Measurements from ENCODE around the gene DNM3.

DNM3 gene

DNA sequence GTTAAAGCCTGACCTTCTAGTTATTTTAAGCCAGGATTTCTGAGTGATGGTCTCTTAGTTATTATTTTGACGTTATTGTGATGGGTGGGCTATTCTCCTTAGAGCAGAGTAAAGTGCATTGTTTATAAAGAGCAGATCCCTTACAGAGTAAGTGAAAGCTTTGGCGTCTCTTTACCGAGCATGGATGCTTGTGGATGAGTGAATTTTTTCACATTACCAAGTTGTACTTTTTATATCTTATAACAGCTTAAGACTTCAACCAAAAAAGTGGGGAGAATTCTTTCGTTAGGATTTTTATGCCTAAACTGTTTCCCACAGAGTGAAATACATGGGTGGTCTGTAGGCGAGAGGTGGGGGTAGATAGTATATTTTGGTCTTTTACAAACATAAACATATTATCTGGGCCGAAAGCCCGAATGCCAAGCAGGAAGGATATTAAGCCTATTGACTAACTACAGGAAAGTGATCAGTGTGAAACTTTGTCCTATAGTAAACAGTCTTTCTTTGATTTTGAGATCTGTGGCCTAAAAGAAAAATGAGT, 300.1 kb downstream of the DNM3 start:
- no peak for TF ChIP-seq EGR1 (IDR thresholded peaks at IDR 0.05)
- TF ChIP-seq, protein P1, sequence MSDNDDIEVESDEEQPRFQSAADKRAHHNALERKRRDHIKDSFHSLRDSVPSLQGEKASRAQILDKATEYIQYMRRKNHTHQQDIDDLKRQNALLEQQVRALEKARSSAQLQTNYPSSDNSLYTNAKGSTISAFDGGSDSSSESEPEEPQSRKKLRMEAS (IDR thresholded peaks at IDR 0.05) = no peak
- TF ChIP-seq TCF12 (IDR thresholded peaks at IDR 0.05; ENCODE audit: low read depth) = no peak
- TF ChIP-seq NFIC (IDR thresholded peaks at IDR 0.05) = no peak
- no peak for TF ChIP-seq REST (IDR thresholded peaks at IDR 0.05; ENCODE audit: low read depth)
- TF ChIP-seq YY1 (IDR thresholded peaks at IDR 0.05; ENCODE audit: low read depth) = no peak
- no peak for TF ChIP-seq ZBTB7A (IDR thresholded peaks at IDR 0.05; ENCODE audit: low read depth)
- TF ChIP-seq RAD21 (IDR thresholded peaks at IDR 0.05; ENCODE audit: low read depth) = no peak
- no peak for TF ChIP-seq CREB1 (IDR thresholded peaks at IDR 0.05; ENCODE audit: low read depth)
- TF ChIP-seq, protein P2, sequence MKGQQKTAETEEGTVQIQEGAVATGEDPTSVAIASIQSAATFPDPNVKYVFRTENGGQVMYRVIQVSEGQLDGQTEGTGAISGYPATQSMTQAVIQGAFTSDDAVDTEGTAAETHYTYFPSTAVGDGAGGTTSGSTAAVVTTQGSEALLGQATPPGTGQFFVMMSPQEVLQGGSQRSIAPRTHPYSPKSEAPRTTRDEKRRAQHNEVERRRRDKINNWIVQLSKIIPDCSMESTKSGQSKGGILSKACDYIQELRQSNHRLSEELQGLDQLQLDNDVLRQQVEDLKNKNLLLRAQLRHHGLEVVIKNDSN (IDR thresholded peaks at IDR 0.05) = no peak

- no peak for TF ChIP-seq EGR1 (IDR thresholded peaks at IDR 0.05)
- TF ChIP-seq EP300 (IDR thresholded peaks at IDR 0.05; ENCODE audit: borderline replicate concordance) = no peak
- TF ChIP-seq, protein P1 (IDR thresholded peaks at IDR 0.05) = no peak
- TF ChIP-seq ZBTB7A (IDR thresholded peaks at IDR 0.05; ENCODE audit: low read depth) = no peak
- TF ChIP-seq TAF1 (IDR thresholded peaks at IDR 0.05; ENCODE audit: low read depth) = no peak
- TF ChIP-seq NFIC (IDR thresholded peaks at IDR 0.05) = no peak
- TF ChIP-seq FOXM1 (IDR thresholded peaks at IDR 0.05; ENCODE audit: borderline replicate concordance, low read depth) = no peak
- TF ChIP-seq REST (IDR thresholded peaks at IDR 0.05; ENCODE audit: low read depth) = no peak
- no peak for TF ChIP-seq TEAD4 (IDR thresholded peaks at IDR 0.05)
- TF ChIP-seq, protein P2 (IDR thresholded peaks at IDR 0.05) = no peak
- TF ChIP-seq TCF12 (IDR thresholded peaks at IDR 0.05; ENCODE audit: low read depth) = no peak
- no peak for TF ChIP-seq RAD21 (IDR thresholded peaks at IDR 0.05; ENCODE audit: low read depth)
- TF ChIP-seq YY1 (IDR thresholded peaks at IDR 0.05; ENCODE audit: low read depth) = no peak
- no peak for TF ChIP-seq CEBPB (IDR thresholded peaks at IDR 0.05)
- TF ChIP-seq CREB1 (IDR thresholded peaks at IDR 0.05; ENCODE audit: low read depth) = no peak
These were observed 301.0 kb downstream of the DNM3 start for GRCh38 chr1:172142324-172142723.

GRCh38 chr1:172143384-172144055, 302.2 kb downstream of the DNM3 start:
- TF ChIP-seq TCF12 (IDR thresholded peaks at IDR 0.05; ENCODE audit: low read depth) = no peak

DNA sequence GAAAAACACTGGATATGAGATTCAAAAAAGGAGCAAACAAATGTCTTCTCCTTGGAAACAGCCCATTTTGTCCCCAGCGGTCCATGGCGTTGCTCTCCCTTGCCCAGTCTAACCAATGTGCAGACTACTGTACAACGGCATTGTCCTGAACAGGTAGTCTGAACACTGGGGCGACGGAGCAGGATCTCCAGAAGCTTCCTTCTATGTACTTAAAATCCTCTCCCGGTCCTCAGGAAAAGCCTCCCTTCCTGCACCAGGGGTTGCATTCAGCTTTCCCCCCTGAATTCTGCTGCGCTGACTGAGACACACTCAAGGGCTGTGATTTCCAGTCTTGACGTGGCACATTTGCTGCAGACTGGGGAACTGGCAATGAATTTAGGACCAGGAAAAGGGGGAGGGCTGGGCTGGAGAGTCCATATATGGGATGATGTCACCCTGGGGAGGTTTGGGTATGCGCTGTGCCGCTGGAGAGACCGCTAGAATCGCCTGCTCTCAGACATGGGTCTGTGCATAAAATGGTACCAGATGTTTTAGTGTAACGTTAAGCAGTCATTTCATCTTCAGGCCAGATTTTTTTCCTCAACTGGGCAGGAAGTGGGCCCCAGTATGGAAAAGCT, 303.3 kb downstream of the DNM3 start:
- TF ChIP-seq FOXM1 (IDR thresholded peaks at IDR 0.05; ENCODE audit: borderline replicate concordance, low read depth) (no peak), CEBPB (IDR thresholded peaks at IDR 0.05) (no peak), EP300 (IDR thresholded peaks at IDR 0.05; ENCODE audit: borderline replicate concordance) (no peak)
- TF ChIP-seq, protein P2 (IDR thresholded peaks at IDR 0.05) = no peak
- TF ChIP-seq, protein P1 (IDR thresholded peaks at IDR 0.05) = no peak

DNA sequence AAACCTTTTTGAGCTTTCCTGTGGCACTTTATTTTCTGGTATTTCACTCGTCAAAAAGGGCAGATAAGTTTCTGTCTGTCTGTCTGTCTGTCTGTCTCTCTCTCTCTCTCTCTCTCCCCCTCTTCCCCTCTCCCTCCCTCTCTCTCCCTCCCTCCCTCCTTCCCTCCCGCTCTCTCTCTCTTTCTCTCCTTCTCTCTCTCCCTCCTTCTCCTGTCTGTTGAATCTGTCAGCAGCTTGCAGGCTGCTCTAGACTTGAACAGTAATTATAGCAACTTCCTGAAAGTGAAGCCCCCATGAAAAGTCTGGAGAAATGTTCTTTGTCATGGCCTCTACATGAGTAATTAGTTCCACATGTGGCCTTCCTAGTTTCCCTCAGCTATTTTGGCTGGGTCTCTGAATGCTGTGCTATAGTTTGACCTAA, 303.9 kb downstream of the DNM3 start:
- TF ChIP-seq RAD21 (IDR thresholded peaks at IDR 0.05; ENCODE audit: low read depth) (no peak), EP300 (IDR thresholded peaks at IDR 0.05; ENCODE audit: borderline replicate concordance) (no peak), EGR1 (IDR thresholded peaks at IDR 0.05) (no peak), CEBPB (IDR thresholded peaks at IDR 0.05) (no peak), TCF12 (IDR thresholded peaks at IDR 0.05; ENCODE audit: low read depth) (no peak), TEAD4 (IDR thresholded peaks at IDR 0.05) (no peak), ZBTB7A (IDR thresholded peaks at IDR 0.05; ENCODE audit: low read depth) (no peak), NFIC (IDR thresholded peaks at IDR 0.05) (no peak)
